ENCODE data around the gene GTF2IRD1. TPM values are rescaled to one million over a fixed set of nuclear protein-coding genes. Genes with fewer than 3 reads are reported as not detected.
A peak's percentile ranks its signal among the peaks of the same experiment; 100 is the strongest.

Gene GTF2IRD1
- total RNA-seq, 1 experiment from 2014 or later, result 34.3 TPM

- Histone ChIP-seq H3K4me2 (ENCODE audit: insufficient read depth, insufficient read length, low read length) (no peak overlapping the region), H3K79me2 (ENCODE audit: insufficient read depth, low read length) (no peaks in the 10 kb centered on the region), H3K23me2 (ENCODE audit: insufficient read length, low read depth, low read length, poor library complexity, severe bottlenecking) (no peaks in the 10 kb centered on the region), H4K8ac (replicated peaks; ENCODE audit: insufficient read length, low read depth, low read length) (no peak overlapping the region), H3K18ac (ENCODE audit: insufficient read length, low read depth, low read length) (no peak overlapping the region), H3K56ac (ENCODE audit: insufficient read length, low read depth, low read length) (no peak overlapping the region), H3K14ac (ENCODE audit: insufficient read depth, low read length) (no peak overlapping the region), H3K27ac (ENCODE audit: insufficient read length, low read depth, low read length) (no peak overlapping the region), H4K20me1 (ENCODE audit: control insufficient read depth, insufficient read depth, insufficient read length) (no peaks in the 10 kb centered on the region), H3K27me3 (ENCODE audit: insufficient read depth, low read length) (no peaks in the 10 kb centered on the region), H3K23ac (ENCODE audit: insufficient read length, low read depth, low read length) (no peak overlapping the region), H2AFZ (ENCODE audit: low read length) (no peak overlapping the region), H2BK15ac (ENCODE audit: low read depth, low read length) (no peak overlapping the region), H2BK12ac (ENCODE audit: insufficient read length, low read depth, low read length) (no peak overlapping the region), H3K79me1 (ENCODE audit: insufficient read depth, low read depth, low read length, poor library complexity, severe bottlenecking) (no peaks in the 10 kb centered on the region), H3K4me1 (ENCODE audit: insufficient read depth, low read length) (no peaks in the 10 kb centered on the region), H2BK120ac (ENCODE audit: low read depth, low read length, poor library complexity, severe bottlenecking) (no peak overlapping the region), H3K9me3 (ENCODE audit: control insufficient read depth, low read depth, low read length) (no peaks in the 10 kb centered on the region), H2BK20ac (ENCODE audit: low read depth, low read length, poor library complexity, severe bottlenecking) (no peak overlapping the region), H2AK5ac (ENCODE audit: insufficient read length, low read length) (no peak overlapping the region), H2BK5ac (ENCODE audit: insufficient read length, low read length) (no peak overlapping the region), H3K9ac (ENCODE audit: extremely low read depth, insufficient read length, low read length) (no peak overlapping the region), H4K91ac (ENCODE audit: insufficient read length, low read depth, low read length) (no peak overlapping the region), H4K5ac (ENCODE audit: insufficient read length, low read depth, low read length) (no peak overlapping the region), H3K4ac (ENCODE audit: low read depth, low read length) (no peak overlapping the region), H3T11ph (ENCODE audit: low read length) (no peak overlapping the region)
- no peaks in the 10 kb centered on the region for H3K27me3 Mint-ChIP-seq (ENCODE audit: low read depth)
- H3K9me3 Mint-ChIP-seq, result no peaks in the 10 kb centered on the region; a peak in 1 of 5 replicates
- H3K4me1 Mint-ChIP-seq, result no peaks in the 10 kb centered on the region
- TF ChIP-seq CTCF (conservative IDR thresholded peaks at IDR 0.05), result no peak
- DNase-seq, result no peak
- peaks cover 30 to 70% (median 66%) of the 10 kb centered on the region in 3 experiments for H3K36me3 Mint-ChIP-seq (ENCODE audit: insufficient read depth in 1 of 3, low read depth in 3 of 3)
- no peak overlapping the region for H3K4me3 Mint-ChIP-seq
- no CpG with 5 or more reads among the region's 3 CpGs for WGBS (ENCODE audit: extremely low coverage, insufficient read length, low lambda C conversion rate)
- peak overlapping the region in 1 of 3 experiments; percentile 57; a peak in 2 of 7 replicates for H3K27ac Mint-ChIP-seq
Measured at GRCh38 chr7:74516214-74516613, 62.5 kb downstream of the GTF2IRD1 start.

Measured in H9 (cell line).